IPS-NIHi11 (cell line): ENCODE results near the gene ZP3.
"Not testable (repeated sequence)": the region's sequence is repeated elsewhere in the genome, so short reads cannot be mapped to it uniquely, and the experiment has no call there.

Source experiments
- DNase-seq: peaks from one replicate; pipeline ENCODE4 v3.0.0; 2012; ENCODE audit warnings: mixed read lengths, low spot score

The ZP3 gene

GRCh38 chr7:76442664-76443446, 18.1 kb downstream of the ZP3 start:
- DNase-seq: not testable (repeated sequence)

- not testable (repeated sequence) for DNase-seq
These were observed 19.1 kb downstream of the ZP3 start for GRCh38 chr7:76443846-76444245.

- DNase-seq: not testable (repeated sequence)
These were observed 20.8 kb downstream of the ZP3 start for GRCh38 chr7:76445577-76446008.

- not testable (repeated sequence) for DNase-seq
These were observed 32.3 kb downstream of the ZP3 start for GRCh38 chr7:76457017-76457416.

- DNase-seq: not testable (repeated sequence)
These were observed 33.8 kb downstream of the ZP3 start for GRCh38 chr7:76458504-76458903.

- not testable (repeated sequence) for DNase-seq
These were observed 36.0 kb downstream of the ZP3 start for GRCh38 chr7:76460767-76461166.

- not testable (repeated sequence) for DNase-seq
These were observed 36.8 kb downstream of the ZP3 start, which contains the start of gene DTX2 for GRCh38 chr7:76461464-76462101. TSS of gene DTX2 (plus strand) at chr7:76461709. CDS start at chr7:76480510, 18,801 bp downstream.

GRCh38 chr7:76462271-76462882, 37.6 kb downstream of the ZP3 start:
- DNase-seq: not testable (repeated sequence)

GRCh38 chr7:76464959-76465358, 40.2 kb downstream of the ZP3 start:
- DNase-seq: not testable (repeated sequence)

- not testable (repeated sequence) for DNase-seq
These were observed 41.2 kb downstream of the ZP3 start for GRCh38 chr7:76465950-76466349.

- not testable (repeated sequence) for DNase-seq
These were observed 43.1 kb downstream of the ZP3 start for GRCh38 chr7:76467743-76468404.

GRCh38 chr7:76471556-76472221, 46.9 kb downstream of the ZP3 start:
- DNase-seq: not testable (repeated sequence)

- DNase-seq: not testable (repeated sequence)
These were observed 48.3 kb downstream of the ZP3 start for GRCh38 chr7:76473097-76473496.

- not testable (repeated sequence) for DNase-seq
These were observed 51.5 kb downstream of the ZP3 start for GRCh38 chr7:76476280-76476679.

GRCh38 chr7:76476742-76477474, 52.2 kb downstream of the ZP3 start:
- not testable (repeated sequence) for DNase-seq

- not testable (repeated sequence) for DNase-seq
These were observed 54.9 kb downstream of the ZP3 start for GRCh38 chr7:76479628-76480027.

GRCh38 chr7:76480403-76481253, 55.9 kb downstream of the ZP3 start:
- not testable (repeated sequence) for DNase-seq

GRCh38 chr7:76482660-76483059, 57.9 kb downstream of the ZP3 start:
- not testable (repeated sequence) for DNase-seq

- not testable (repeated sequence) for DNase-seq
These were observed 58.3 kb downstream of the ZP3 start for GRCh38 chr7:76483081-76483480.

- not testable (repeated sequence) for DNase-seq
These were observed 59.7 kb downstream of the ZP3 start for GRCh38 chr7:76484456-76484855.
